ENCODE results near the gene PACRG.

The PACRG gene

GRCh38 chr6:163218361-163218894 is 490.7 kb downstream of the PACRG start:
- no peak for DNase-seq

GRCh38 chr6:163226181-163226835 is 498.5 kb downstream of the PACRG start:
- DNase-seq: no peak

- no peak for DNase-seq
Measured at GRCh38 chr6:163226836-163227485, 499.2 kb downstream of the PACRG start.

- DNase-seq: no peak
Measured at GRCh38 chr6:163228041-163228440, 500.3 kb downstream of the PACRG start.

- no peak for DNase-seq
Measured at GRCh38 chr6:163229050-163229449, 501.3 kb downstream of the PACRG start.

- no peak for DNase-seq
Measured at GRCh38 chr6:163230901-163231300, 503.1 kb downstream of the PACRG start.

- DNase-seq: no peak
Measured at GRCh38 chr6:163231356-163232014, 503.7 kb downstream of the PACRG start.

- no peak for DNase-seq
Measured at GRCh38 chr6:163232015-163232523, 504.3 kb downstream of the PACRG start.

- no peak for DNase-seq
Measured at GRCh38 chr6:163232649-163233048, 504.9 kb downstream of the PACRG start.

- DNase-seq: no peak
Measured at GRCh38 chr6:163237110-163237509, 509.3 kb downstream of the PACRG start.

- no peak for DNase-seq
Measured at GRCh38 chr6:163239572-163240340, 512.0 kb downstream of the PACRG start.

GRCh38 chr6:163240556-163240955 is 512.8 kb downstream of the PACRG start:
- DNase-seq: no peak

GRCh38 chr6:163241683-163242082 is 513.9 kb downstream of the PACRG start:
- DNase-seq: no peak

GRCh38 chr6:163243083-163243482 is 515.3 kb downstream of the PACRG start:
- no peak for DNase-seq

- DNase-seq: no peak
Measured at GRCh38 chr6:163243692-163244589, 516.2 kb downstream of the PACRG start.

GRCh38 chr6:163248051-163248450 is 520.3 kb downstream of the PACRG start:
- no peak for DNase-seq

GRCh38 chr6:163249651-163250101 is 521.9 kb downstream of the PACRG start:
- no peak for DNase-seq

GRCh38 chr6:163250116-163250515 is 522.3 kb downstream of the PACRG start:
- no peak for DNase-seq

GRCh38 chr6:163252061-163252591 is 524.4 kb downstream of the PACRG start:
- no peak for DNase-seq

- DNase-seq: no peak
Measured at GRCh38 chr6:163253556-163254213, 525.9 kb downstream of the PACRG start.

GRCh38 chr6:163254341-163254835 is 526.6 kb downstream of the PACRG start:
- no peak for DNase-seq

Measured in NCI-H1048 (cell line).